Left renal cortex interstitium (tissue), 4 donors: Measurements from ENCODE around the gene PPP3CA. TPM values are rescaled to one million over a fixed set of nuclear protein-coding genes. Genes with fewer than 3 reads are reported as not detected.

ENCODE experiments used
- DNase-seq, 4 donors: peaks; one replicate each; pipeline ENCODE4 v3.0.0-alpha.2; 2013; ENCODE audit warnings: low read depth in 4 of 4, low spot score in 2 of 4, missing footprints in 1 of 4
- polyA plus RNA-seq, 4 donors: library from polyadenylated mRNA; unstranded; fragments of 120-200 nt; gene quantifications; one replicate each; pipeline ENCODE4 v1.2.1, GENCODE V29; 2013; ENCODE audit not compliant: insufficient read length in 4 of 4

PPP3CA gene
- polyA plus RNA-seq, 4 donors: 38.4 to 47.5 (median 41.0) TPM

DNA sequence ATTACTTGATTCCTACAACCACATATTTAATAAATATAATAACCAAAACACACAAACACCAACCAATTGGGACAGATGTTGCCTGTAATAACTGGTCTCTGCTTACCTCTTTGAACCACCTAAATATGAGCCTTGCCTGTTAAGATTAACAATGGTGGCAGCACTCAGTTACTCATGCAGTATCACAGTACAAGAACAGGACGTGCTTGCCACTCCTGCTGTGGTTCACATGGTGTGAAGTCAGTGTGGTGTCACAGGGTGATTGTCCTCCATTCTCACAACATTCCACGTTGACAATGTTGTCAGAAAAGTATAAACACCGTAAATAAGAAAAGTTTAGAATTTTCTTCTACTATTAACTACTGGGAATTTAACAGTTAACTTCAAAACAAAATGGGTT lies 365.0 kb downstream of the PPP3CA start:
- DNase-seq: no peak

DNA sequence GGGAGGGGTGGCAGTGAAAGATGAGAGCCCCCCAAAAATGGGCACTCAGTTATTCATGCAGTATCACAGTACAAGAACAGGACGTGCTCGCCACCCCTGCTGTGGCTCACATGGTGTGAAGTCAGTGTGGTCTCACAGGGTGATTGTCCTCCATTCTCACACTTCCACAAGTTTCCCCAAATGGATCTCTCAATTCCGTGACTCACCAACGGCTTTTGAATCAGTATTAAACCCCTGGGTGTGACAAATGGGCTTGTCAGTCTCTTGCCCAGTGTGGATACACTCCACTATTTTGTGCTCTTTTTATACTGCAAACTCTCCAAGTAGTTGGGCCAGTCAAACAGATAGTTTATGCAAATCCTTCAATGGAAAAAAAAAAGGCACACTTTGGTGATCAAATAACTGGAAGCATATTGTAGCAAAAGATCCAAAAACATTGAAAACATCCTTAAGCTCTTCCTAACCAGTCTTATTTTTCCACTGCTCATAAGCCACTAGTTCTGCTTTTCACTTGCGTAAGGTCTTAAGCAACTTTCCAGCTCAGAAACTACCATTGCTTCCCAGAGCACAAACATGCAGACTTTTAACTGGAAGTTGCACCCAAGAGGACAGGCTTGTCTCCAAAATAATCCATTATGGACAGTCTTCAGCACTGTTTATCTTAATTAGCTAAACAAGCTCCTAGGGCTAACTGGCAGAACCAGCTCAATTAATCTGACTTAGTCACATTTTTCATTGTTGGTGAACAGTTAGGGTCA lies 365.7 kb downstream of the PPP3CA start:
- DNase-seq: no peak

GRCh38 chr4:100979736-100980135 lies 367.6 kb downstream of the PPP3CA start:
- DNase-seq: no peak

DNA sequence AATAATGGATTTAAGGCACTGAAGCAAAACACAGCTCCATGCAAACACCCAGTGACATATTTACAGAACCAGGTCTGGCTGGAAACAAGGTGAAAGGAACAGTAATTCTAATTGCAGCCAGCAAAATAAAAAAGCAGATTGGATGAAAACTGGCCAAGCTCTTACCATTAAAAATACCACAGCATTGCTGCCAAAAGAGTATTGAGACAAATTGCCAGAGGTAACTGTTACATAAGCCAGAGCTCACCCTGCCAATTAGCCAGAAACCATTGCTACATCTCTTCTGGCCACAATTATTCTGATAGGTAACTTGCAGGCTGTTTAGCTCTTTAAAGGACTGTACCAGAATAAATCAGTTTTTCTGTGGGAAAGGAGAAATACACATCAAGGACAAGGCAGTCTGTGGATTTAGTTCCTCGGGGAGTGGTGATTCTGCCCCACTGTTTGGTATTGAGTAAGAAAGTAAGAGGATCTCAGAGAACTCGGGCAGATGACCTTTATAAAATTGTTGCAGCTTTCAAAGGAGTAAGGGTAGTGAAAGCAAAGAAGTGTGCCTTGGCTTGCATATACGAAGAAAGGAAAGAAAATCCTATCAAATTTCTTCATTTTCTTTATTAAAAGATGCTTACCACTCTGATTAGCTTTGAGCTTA lies 369.5 kb downstream of the PPP3CA start:
- DNase-seq: no peak

- no peak for DNase-seq
Measured at GRCh38 chr4:100977274-100977673, 370.1 kb downstream of the PPP3CA start.
